Fibroblast of villous mesenchyme (primary cell): ENCODE measurements around the gene FANCD2OS. TPM values are rescaled to one million over a fixed set of nuclear protein-coding genes. Genes with fewer than 3 reads are reported as not detected.
"Not testable (repeated sequence)": the region's sequence is repeated elsewhere in the genome, so short reads cannot be mapped to it uniquely, and the experiment has no call there.

ENCODE experiments used
- DNase-seq: peaks from one replicate; pipeline ENCODE4 v3.0.0-alpha.2; 2010; ENCODE audit warnings: low read depth
- H3K4me3 ChIP-seq: 2 replicates; pipeline ENCODE4 v1.5.1; 2011; ENCODE audit warnings: low read depth, mild to moderate bottlenecking, low read length
- total RNA-seq: library from RNA; depleted of rRNA; stranded (reverse); fragments of >200 nt; gene quantifications from 2 replicates; pipeline ENCODE4 v1.2.3, GENCODE V29; 2012
- TF ChIP-seq, protein P1 (sequence below): IDR thresholded peaks from 2 replicates; pipeline ENCODE4 v1.5.1; 2012; ENCODE audit warnings: low read depth, mild to moderate bottlenecking, low read length; ENCODE audit not compliant: insufficient read depth

Gene FANCD2OS
- total RNA-seq, 1 donor = not detected

- TF ChIP-seq, protein P1, sequence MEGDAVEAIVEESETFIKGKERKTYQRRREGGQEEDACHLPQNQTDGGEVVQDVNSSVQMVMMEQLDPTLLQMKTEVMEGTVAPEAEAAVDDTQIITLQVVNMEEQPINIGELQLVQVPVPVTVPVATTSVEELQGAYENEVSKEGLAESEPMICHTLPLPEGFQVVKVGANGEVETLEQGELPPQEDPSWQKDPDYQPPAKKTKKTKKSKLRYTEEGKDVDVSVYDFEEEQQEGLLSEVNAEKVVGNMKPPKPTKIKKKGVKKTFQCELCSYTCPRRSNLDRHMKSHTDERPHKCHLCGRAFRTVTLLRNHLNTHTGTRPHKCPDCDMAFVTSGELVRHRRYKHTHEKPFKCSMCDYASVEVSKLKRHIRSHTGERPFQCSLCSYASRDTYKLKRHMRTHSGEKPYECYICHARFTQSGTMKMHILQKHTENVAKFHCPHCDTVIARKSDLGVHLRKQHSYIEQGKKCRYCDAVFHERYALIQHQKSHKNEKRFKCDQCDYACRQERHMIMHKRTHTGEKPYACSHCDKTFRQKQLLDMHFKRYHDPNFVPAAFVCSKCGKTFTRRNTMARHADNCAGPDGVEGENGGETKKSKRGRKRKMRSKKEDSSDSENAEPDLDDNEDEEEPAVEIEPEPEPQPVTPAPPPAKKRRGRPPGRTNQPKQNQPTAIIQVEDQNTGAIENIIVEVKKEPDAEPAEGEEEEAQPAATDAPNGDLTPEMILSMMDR = no peak
- H3K4me3 ChIP-seq = no peak overlapping the region
- no peak for DNase-seq
Observed at GRCh38 chr3:10099041-10099440, 9.0 kb downstream of the FANCD2OS start.

- no peak for DNase-seq
- TF ChIP-seq, protein P1 = no peak
- no peak overlapping the region for H3K4me3 ChIP-seq
Observed at GRCh38 chr3:10093678-10094077, 14.4 kb downstream of the FANCD2OS start.

- H3K4me3 ChIP-seq, DNase-seq: not testable (repeated sequence)
Observed at GRCh38 chr3:10091387-10091786, 16.7 kb downstream of the FANCD2OS start.

- H3K4me3 ChIP-seq, DNase-seq: not testable (repeated sequence)
Observed at GRCh38 chr3:10090774-10091173, 17.3 kb downstream of the FANCD2OS start.

DNA sequence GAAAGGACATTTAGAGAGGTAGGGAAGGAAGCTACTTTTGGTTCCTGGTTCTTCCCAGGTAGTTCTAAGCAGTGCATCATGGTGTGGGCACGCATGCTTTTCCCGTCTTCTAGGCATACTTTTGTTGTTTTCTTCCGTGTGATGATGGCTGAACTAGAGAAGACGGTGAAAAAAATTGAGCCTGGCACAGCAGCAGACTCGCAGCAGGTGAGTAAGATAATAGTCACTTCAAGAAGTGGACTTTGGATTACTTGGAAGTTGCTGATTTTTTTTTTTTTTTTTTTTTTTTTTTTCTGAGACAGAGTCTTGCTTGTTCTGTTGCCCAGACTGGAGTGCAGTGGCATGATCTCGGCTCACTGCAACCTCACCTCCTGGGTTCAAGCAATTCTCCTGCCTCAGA is 17.9 kb downstream of the FANCD2OS start:
- TF ChIP-seq, protein P1 = no peak
- DNase-seq = no peak
- no peak overlapping the region for H3K4me3 ChIP-seq

- TF ChIP-seq, protein P1 = no peak
- DNase-seq = peak; percentile 12
- no peak overlapping the region for H3K4me3 ChIP-seq
Observed at GRCh38 chr3:10088256-10088655, 19.8 kb downstream of the FANCD2OS start.

DNA sequence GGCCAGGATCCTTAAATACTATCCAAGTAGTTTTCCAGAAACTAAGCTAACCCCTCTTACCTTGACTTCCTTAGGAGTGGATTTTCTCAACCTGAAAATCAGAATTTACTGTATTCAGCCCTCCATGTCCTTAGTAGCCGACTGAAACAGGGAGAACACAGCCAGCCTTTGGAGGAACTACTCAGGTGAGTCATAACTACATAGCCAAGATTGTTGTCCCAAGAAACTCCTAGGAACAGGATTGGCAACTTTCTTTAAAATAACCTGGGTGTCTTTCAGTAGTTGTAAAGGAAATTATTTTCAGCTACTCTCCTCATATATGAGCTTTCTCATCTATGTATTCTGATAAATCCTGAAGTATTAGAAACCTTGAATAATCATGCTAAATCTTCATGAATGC is 22.3 kb downstream of the FANCD2OS start:
- TF ChIP-seq, protein P1 = no peak
- no peak for DNase-seq
- H3K4me3 ChIP-seq = no peak overlapping the region

- DNase-seq = no peak
- no peak overlapping the region for H3K4me3 ChIP-seq
- TF ChIP-seq, protein P1 = no peak
Observed at GRCh38 chr3:10081871-10082270, 26.2 kb downstream of the FANCD2OS start.
